GM19455 (cell line): ENCODE measurements around the gene OASL.
"Not testable (repeated sequence)": the region's sequence is repeated elsewhere in the genome, so short reads cannot be mapped to it uniquely, and the experiment has no call there.

Experiments
- ATAC-seq: cut with Tn5 transposase; IDR thresholded peaks from one replicate; pipeline ENCODE4 v1.9.1; 2021; ENCODE audit not compliant: unreplicated experiment

OASL gene

GRCh38 chr12:121059031-121059898, 20.2 kb upstream of the OASL start:
- ATAC-seq: no peak

- no peak for ATAC-seq
Measured at GRCh38 chr12:121057794-121058193, 18.7 kb upstream of the OASL start.

GRCh38 chr12:121053706-121054105, 14.7 kb upstream of the OASL start:
- ATAC-seq: no peak

GRCh38 chr12:121050725-121051124, 11.7 kb upstream of the OASL start:
- ATAC-seq: no peak

GRCh38 chr12:121048442-121048841, 9.4 kb upstream of the OASL start:
- no peak for ATAC-seq

GRCh38 chr12:121047400-121047799, 8.4 kb upstream of the OASL start:
- ATAC-seq: not testable (repeated sequence)

- ATAC-seq: no peak
Measured at GRCh38 chr12:121043067-121043466, 4.0 kb upstream of the OASL start.

GRCh38 chr12:121036810-121037326, 2.2 kb downstream of the OASL start:
- no peak for ATAC-seq

GRCh38 chr12:121034616-121035305, 4.3 kb downstream of the OASL start:
- ATAC-seq: no peak

GRCh38 chr12:121033625-121034349, 5.3 kb downstream of the OASL start:
- no peak for ATAC-seq

- ATAC-seq: no peak
Measured at GRCh38 chr12:121030576-121031212, 8.4 kb downstream of the OASL start.

GRCh38 chr12:121026274-121027045, 12.6 kb downstream of the OASL start:
- ATAC-seq: no peak

- no peak for ATAC-seq
Measured at GRCh38 chr12:121025442-121026226, 13.4 kb downstream of the OASL start.

- ATAC-seq: no peak
Measured at GRCh38 chr12:121023799-121024198, 15.2 kb downstream of the OASL start.

GRCh38 chr12:121022713-121023112, 16.3 kb downstream of the OASL start:
- no peak for ATAC-seq

GRCh38 chr12:121021754-121022153, 17.3 kb downstream of the OASL start:
- ATAC-seq: no peak

GRCh38 chr12:121018860-121019617, 20.0 kb downstream of the OASL start:
- ATAC-seq: no peak

GRCh38 chr12:121017966-121018491, 21.0 kb downstream of the OASL start:
- no peak for ATAC-seq
